AG09319 (cell line): ENCODE results near the gene DNAAF5.

Experiments
- DNase-seq: peaks from one replicate; pipeline ENCODE4 v3.0.0-alpha.2; 2010; ENCODE audit warnings: low read depth; ENCODE audit errors: extremely low read depth
- CTCF ChIP-seq: IDR thresholded peaks from 2 replicates; pipeline ENCODE4 v1.5.1; 2011; ENCODE audit warnings: low read depth, mild to moderate bottlenecking, inconsistent platforms, low read length, moderate library complexity

DNAAF5 gene

GRCh38 chr7:832167-832967, 105.9 kb downstream of the DNAAF5 start, which contains the start of gene SUN1:
TSS of gene SUN1 (plus strand) at chr7:832476. CDS start at chr7:832525, 49 bp downstream.
- no peak for DNase-seq
- no peak for TF ChIP-seq CTCF

- no peak for DNase-seq
- no peak for TF ChIP-seq CTCF
Observed at GRCh38 chr7:832968-833424, 106.5 kb downstream of the DNAAF5 start.

GRCh38 chr7:833601-834258, 107.2 kb downstream of the DNAAF5 start:
- no peak for TF ChIP-seq CTCF
- no peak for DNase-seq

- DNase-seq: no peak
- TF ChIP-seq CTCF: no peak
Observed at GRCh38 chr7:834277-834676, 107.8 kb downstream of the DNAAF5 start.

GRCh38 chr7:835021-835420, 108.5 kb downstream of the DNAAF5 start:
- no peak for DNase-seq
- no peak for TF ChIP-seq CTCF

- no peak for DNase-seq
- no peak for TF ChIP-seq CTCF
Observed at GRCh38 chr7:835485-836401, 109.2 kb downstream of the DNAAF5 start.
